ENCODE results near the gene GADD45G.

The GADD45G gene

GRCh38 chr9:89623925-89624420, 19.2 kb downstream of the GADD45G start:
- no peak for DNase-seq (ENCODE audit: low read depth)
- no peak for TF ChIP-seq CTCF (conservative IDR thresholded peaks at IDR 0.05; ENCODE audit: low read length)
- H3K4me3 ChIP-seq (ENCODE audit: low read length): no peak overlapping the region

- no peak for TF ChIP-seq CTCF (conservative IDR thresholded peaks at IDR 0.05; ENCODE audit: low read length)
- DNase-seq (ENCODE audit: low read depth): no peak
- no peak overlapping the region for H3K4me3 ChIP-seq (ENCODE audit: low read length)
These were observed 21.2 kb downstream of the GADD45G start for GRCh38 chr9:89625721-89626687.

- no peak for DNase-seq (ENCODE audit: low read depth)
- no peak for TF ChIP-seq CTCF (conservative IDR thresholded peaks at IDR 0.05; ENCODE audit: low read length)
- no peak overlapping the region for H3K4me3 ChIP-seq (ENCODE audit: low read length)
These were observed 22.0 kb downstream of the GADD45G start for GRCh38 chr9:89626741-89627265.

- no peak for TF ChIP-seq CTCF (conservative IDR thresholded peaks at IDR 0.05; ENCODE audit: low read length)
- no peak for DNase-seq (ENCODE audit: low read depth)
- H3K4me3 ChIP-seq (ENCODE audit: low read length): no peak overlapping the region
These were observed 23.8 kb downstream of the GADD45G start for GRCh38 chr9:89628601-89629000.

GRCh38 chr9:89629081-89629976, 24.5 kb downstream of the GADD45G start:
- H3K4me3 ChIP-seq (ENCODE audit: low read length): no peak overlapping the region
- no peak for DNase-seq (ENCODE audit: low read depth)
- TF ChIP-seq CTCF (conservative IDR thresholded peaks at IDR 0.05; ENCODE audit: low read length): no peak

GRCh38 chr9:89630508-89630907, 25.7 kb downstream of the GADD45G start:
- H3K4me3 ChIP-seq (ENCODE audit: low read length): no peak overlapping the region
- TF ChIP-seq CTCF (conservative IDR thresholded peaks at IDR 0.05; ENCODE audit: low read length): no peak
- DNase-seq (ENCODE audit: low read depth): no peak
